Mammary epithelial cell (primary cell): ENCODE results near the gene ETV4.

Source experiments
- CTCF ChIP-seq, 2 donors: IDR thresholded peaks in 1 of 2; conservative IDR thresholded peaks in 1 of 2; 2 replicates each; pipeline ENCODE4 v1.5.1; 2011 to 2012; ENCODE audit warnings: inconsistent platforms in 2 of 2, low read length in 2 of 2, mild to moderate bottlenecking in 2 of 2, control low read depth in 1 of 2, low read depth in 1 of 2; ENCODE audit not compliant: insufficient read depth in 1 of 2; ENCODE audit errors: extremely low read depth in 1 of 2
- EZH2 ChIP-seq: IDR thresholded peaks from 2 replicates; pipeline ENCODE4 v1.6.1; 2012; ENCODE audit warnings: low read length, inconsistent platforms, borderline replicate concordance

DNA sequence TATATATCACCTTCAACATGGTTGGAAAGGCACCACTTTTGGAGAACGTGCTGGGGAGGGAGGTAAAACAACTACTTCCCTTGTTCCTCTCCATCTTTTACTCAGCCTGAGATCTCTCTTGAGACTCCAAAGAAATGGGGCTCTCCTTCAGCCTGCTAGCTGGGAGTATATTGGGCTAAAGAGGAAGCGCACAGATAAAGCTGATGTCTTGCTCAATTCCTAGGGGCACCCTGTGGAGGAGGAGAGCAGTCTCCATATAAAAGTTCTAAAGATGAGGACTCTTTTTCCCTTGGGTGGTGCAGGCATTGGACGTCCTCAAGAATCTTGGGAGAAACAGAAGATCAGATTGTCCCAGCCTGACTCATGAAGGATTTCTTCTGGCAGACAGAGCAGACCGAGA, 4.6 kb upstream of the ETV4 start:
- TF ChIP-seq CTCF (conservative IDR thresholded peaks at IDR 0.05 in 1 of 2, IDR thresholded peaks at IDR 0.05 in 1 of 2; ENCODE audit: extremely low read depth in 1 of 2, insufficient read depth in 1 of 2, low read depth in 1 of 2, low read length in 2 of 2) (no peak), EZH2 (no peak)
